NCI-H2227 treated with DMSO at 0.1 percent for 48 hours (cell line): ENCODE measurements around the gene GAP43.

ENCODE experiments used
- DNase-seq: peaks from one replicate; lab custom pipeline; 2025; lab: John Stamatoyannopoulos, UW

The GAP43 gene

DNA sequence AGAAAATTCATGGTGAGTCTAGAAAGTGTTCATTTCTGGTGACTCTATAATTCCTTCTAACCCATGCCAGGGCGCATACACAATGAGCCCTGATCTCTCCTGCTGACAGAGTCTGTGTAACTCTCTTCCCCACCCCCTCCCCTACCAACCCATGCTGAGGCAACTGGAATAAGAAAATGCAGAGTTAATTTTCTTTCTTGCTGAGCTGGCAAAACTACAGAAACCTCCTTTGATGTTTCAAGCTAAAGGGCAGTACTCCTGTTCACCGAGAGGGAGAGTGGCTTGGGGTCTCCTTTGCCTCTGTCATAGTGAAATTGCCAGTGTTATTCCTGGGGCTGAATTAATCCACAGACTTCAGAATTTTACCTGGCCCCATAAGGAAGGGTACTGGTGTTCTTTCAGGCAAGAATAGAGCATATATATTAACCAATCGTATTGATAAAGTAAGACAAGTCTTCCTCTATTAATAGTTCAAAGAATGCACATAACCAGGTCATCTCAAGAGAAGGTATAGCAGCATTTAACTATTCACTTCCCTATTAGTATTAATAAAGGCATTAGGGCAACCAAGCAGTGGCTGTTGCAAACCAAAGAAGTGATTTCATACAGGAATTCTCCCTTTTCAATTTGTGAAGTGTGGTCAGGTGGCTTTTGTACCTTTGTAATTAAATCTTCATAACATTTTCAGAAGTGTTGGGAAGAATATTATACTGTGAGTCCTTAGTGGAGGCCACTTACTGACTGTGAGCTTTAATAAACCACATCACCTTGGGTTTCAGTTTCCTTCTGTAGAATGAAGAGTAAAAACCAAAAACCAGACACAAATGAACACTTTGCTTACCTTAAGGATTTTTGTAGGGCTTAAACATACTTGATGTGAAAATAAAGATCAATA, 4.1 kb downstream of the GAP43 start:
- no peak for DNase-seq

DNA sequence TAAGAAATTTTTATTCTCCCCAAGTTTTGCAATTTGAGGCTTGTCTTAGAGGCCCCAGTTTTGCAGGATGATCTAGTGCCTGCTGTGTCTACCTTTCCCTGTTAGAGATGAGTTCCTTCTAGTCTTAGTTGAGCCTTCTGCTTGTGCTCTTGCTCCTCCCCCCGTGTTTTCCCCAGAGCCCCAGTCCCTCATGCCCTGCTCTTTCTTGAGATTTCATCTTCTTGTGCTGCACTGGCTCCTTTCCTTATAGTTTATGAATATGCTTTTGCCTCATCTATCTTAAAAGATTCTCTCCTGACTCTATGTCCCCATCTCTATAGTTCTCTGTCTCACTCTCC, 4.7 kb downstream of the GAP43 start:
- no peak for DNase-seq

DNA sequence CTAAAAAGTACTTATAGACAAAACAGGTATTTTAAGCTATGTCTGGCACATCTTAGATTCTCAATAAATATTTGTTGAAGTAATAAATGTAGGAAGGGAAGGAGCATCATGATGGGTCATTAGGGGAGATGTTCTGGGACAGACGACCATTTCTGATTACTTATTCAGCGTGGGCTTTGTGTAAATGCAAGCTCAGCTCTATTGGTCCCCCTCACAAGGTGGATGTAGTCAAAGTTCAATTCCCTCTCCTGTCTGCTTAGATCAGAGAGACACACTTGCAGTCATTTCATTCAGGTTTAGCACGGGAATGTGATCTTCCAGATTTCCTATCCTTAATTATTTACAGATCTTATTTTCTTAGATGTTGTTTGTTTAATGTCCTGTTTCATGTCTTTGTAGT, 7.5 kb downstream of the GAP43 start:
- no peak for DNase-seq

DNA sequence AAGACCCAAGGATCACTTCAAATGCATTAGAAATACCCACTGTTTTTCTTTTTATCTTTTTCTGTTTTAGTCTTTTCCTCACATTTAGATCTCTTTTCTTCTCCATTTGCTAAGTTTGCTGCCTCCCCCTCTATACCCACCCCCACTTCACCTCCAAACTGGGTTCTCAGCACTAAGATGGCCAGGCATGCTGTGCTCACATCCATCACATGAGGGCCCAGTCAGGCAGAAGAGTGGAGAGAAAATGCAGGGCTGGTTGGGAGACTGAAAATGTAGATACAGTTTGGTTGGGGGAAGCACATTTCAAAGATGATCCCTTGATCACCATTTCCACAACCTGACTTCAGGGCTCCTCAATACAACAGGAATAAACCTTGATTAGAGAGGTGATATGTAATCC, 8.7 kb downstream of the GAP43 start:
- DNase-seq, result no peak

DNA sequence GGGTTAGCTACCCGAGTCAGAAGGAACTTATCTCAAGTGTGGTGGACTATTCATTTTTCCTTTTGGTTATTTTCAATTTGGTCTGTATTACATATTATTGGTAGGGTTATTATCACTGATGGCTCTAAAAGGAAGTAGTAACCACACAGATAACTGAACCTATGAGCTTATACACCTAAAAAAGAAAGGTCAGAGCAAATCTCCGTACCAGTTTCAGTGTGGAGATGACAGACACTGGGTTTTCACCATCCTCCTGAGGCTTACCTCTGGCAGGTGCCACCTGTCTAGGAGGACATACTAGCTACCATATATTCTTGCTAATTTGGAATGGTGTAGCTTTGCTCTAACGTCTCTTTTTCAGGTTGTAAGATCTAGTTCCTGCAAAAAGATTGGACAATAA, 10.2 kb downstream of the GAP43 start:
- no peak for DNase-seq

DNA sequence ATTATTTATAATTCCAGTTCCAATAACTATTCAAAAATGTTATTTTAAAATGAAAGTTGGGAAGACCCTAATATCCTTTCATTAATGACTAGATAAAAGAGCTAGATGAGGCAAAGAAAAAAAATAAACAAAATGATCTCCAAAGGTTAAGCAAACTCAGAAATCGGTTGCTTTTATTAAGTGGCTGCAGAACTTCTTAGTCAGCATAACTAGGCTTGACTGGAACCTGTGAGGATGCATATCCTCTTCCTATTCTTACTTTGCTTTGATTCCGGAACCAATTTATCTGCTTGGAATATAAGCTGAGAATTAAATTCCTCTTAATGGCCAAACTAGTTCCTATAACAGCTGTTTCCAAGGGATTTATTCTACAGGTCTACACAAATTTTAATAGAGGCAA, 10.7 kb downstream of the GAP43 start:
- DNase-seq, result no peak

DNA sequence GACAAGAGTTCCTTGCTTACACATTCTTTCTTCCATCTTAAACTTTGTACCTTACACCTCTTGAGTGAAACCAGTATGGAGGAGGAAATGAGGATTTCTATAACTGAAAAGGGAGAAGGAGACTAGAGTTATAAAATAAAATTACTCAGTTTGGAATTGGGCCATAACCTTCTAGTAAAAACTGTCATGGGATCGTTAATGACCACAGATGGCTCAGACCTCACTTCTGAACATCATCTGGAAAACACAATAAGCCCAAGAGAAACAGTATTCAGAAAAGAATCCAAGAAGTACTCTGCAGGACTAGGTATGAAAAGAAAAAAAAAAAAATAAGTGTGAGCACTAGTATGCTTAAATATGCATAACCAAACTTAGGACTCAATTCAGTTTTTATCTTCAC, 12.1 kb downstream of the GAP43 start:
- no peak for DNase-seq

DNA sequence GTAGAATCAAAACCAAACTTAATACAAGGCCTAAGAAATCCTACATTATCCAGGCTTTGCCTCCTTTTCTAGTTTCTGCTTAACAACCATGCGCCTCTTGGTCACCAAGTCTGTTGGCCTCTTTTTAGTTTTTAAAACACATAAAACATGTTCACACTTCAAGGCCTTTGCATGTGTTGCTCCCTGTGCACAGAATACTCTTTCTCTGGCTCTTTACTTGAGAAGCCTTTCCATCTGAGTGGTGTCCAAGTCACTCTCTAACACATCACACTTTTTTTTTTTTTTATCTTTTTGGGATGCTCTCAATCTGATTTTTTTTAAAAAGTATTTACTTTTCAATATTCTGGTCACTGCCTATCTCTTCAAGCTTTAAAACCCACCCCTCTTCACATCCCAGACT, 14.9 kb downstream of the GAP43 start:
- DNase-seq, result no peak

DNA sequence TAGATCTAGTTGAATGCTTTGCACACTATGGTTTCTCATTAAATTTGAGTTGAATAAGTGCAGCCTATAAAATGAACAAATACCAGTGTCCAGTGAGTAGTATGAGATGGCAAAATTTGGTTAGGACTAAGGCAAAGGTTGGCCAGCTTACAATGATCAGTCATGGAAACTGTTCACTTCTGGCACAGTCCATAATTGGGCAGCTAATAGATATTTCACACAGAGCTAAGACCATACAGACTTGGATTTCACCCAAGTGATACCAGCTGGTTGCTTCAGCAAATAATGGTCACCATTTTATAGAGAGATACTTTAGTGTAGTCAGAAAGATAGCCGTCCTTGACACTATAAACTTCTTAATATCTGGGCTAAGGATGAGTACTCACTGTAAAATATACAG, 15.7 kb downstream of the GAP43 start:
- DNase-seq, result peak; percentile 58

DNA sequence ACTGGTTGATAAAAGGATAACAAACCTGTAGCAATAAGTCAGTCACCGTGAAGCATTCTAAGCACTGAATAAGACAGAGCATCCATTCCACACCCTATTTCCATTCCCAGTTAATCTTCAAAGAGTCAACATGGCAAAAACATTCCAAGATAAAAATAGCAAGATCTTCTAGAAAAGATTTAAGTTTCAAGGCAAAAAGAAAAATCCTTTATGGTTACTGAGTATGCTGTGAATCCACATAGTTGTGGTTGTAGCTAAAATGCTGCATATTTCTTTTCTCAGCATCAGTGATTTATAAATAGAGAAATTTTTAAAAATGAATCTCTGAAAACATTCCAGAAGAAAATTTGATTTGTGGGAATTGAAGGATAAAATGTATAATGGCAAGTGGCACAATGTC, 21.1 kb downstream of the GAP43 start:
- no peak for DNase-seq

DNA sequence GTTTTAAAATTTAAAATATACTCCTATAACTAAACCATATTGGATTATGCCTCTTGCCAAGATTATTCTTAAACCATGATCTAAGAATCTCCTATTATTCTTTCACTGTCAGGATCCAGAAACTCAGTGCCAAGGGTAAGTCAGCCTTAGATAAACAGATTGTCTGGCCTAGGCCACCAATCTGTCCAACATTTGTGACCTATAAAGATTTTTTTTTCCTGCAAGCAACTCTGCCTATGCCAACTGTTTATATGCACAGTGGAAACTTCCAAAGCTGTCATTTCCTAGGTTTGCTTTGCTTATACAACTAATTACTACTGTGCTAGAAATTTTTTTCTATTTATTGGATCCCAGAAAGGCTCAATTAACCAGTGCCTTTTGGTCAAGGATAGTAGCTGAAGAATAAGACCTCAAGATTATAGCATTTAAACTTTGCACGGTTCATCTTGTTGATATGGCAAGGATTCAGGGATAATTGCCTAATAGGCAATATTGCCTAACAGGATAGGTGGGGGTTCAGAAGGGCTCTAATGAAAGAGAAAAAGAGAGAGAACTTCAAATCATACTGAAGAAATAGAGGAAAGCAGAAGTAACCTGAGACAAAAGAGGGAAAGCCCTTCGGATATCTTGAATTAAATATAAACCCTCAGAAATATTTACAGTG, 22.8 kb downstream of the GAP43 start:
- DNase-seq, result no peak

DNA sequence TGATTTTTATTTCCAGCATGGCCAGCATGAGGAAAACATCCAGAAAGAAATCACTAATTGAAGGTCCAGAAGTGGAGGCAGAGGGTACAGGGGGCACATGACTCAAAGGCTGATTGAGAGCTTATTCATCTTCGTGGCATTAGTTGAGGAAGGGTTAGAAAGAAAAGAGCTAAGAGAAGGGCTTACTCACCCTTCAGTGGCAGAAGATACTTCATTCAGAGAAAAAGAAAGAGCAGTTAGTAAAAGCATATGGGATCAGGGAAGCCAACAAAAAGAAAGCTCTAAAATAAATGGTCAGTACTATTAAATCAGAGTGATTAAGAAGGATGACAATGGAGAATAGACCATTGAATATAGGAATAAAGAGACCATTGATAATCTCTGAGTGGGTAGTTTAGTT, 25.2 kb downstream of the GAP43 start:
- DNase-seq, result no peak

DNA sequence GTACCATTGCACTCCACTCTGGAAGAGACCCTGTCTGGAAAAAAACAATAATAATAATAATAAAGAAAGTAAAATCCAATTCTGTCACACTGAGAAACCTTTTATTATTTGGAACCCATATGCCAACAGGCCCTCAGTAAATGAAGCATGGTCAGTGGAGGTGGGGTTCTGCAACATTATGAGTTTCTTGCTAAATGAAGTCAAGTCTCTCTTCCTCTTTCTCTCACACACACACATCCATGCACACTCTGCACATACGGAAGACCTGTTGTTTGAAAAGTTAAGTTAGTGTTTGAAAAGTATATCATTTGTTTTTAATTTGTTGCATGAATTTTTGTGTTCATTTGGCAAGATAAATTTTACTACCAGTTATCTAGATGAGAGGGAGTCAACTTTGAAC, 27.8 kb downstream of the GAP43 start:
- DNase-seq, result no peak

DNA sequence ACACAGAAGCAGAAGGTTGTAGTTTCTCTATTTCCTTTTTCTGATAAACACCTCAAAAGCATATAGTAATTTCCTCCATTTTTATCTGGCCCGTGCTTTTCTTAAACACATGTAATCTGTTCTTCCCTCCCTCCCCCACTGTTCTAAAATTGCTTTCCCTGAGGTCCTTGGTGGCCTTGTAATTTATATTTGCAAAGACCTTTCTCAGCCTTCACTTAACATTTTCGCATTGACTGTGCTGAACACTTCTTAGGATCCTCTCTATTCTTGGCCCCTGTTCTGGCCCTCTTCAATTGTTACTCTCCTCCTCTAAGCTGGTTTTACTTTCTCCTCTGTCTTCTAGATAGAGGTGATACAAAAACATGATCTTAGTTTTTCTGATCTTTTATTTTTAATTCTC, 28.3 kb downstream of the GAP43 start:
- peak; percentile 45 for DNase-seq

DNA sequence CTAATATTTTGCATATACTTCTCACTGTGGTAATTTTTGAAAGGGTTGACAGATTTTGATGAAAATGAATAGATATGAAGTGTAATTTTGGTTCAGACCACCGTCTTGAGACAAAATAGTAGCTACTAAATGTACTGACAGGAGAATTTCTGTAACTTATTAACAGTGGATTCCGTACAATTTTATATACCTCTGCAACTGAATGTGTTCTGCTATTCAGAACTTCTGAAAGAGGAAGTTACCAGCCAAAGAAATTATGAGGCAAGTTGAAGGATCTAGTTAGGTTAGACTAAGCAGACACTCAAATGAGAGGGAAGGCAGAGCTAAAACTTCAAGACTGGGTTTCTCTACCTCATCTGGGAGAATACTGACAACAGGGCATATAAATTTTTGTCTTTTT, 29.4 kb downstream of the GAP43 start:
- DNase-seq, result no peak

DNA sequence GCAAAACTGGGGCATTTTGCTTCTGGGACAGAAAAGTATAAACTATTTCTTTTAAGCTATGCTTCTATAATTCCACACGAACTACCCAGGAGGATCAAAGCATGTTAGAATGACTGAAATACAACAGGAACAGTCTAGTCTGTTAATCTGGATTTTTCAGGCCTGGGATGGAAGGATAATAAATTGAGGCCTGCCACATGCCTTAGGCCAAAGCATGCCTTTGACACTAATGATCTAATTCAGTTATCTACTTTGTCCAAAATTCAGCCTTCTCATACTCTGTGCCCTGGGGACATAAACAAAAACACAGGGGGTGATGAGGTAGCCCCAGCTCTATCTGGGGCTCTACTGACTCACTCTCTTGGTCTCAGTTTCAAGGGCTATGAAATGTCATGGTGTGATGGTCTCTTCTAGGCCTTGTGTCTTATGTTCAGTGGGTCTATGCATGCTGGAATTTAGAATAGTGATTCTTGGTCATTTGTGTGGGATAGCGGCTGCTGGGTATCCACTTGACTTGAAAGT, 32.5 kb downstream of the GAP43 start:
- DNase-seq, result no peak

DNA sequence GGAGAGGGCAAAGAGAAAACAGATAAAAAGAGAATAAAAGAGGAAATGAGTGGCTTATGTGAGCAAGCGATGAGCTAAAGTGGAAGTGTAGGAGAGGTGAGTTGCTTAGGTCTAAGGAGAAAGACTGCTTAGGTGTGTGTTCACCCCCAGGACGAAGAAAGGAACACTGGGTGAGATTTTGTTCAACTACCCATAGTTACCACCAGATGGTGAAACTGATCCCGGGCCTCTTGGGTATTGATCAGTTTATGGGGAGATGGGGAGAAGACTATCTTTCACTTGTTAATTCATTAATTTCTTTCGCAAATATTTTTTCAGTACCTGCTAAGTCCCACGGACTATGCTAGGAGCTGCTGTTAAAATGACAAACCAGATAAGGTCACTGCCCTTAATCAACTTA, 33.9 kb downstream of the GAP43 start:
- no peak for DNase-seq

DNA sequence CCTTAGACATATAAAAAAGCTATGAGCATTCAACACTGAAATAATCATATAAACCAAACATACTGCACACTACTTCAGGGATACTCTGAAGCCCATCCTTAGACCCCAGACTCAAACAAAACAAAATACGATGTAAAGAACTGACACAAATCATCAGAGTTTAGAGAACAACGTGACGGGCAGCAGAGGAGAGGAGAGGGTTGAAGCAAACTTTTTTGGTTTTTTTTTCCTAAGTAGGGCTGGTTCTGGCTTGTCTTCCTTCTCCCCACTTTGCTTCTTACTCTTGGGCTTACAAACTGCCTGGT, 34.7 kb downstream of the GAP43 start:
- DNase-seq, result no peak

DNA sequence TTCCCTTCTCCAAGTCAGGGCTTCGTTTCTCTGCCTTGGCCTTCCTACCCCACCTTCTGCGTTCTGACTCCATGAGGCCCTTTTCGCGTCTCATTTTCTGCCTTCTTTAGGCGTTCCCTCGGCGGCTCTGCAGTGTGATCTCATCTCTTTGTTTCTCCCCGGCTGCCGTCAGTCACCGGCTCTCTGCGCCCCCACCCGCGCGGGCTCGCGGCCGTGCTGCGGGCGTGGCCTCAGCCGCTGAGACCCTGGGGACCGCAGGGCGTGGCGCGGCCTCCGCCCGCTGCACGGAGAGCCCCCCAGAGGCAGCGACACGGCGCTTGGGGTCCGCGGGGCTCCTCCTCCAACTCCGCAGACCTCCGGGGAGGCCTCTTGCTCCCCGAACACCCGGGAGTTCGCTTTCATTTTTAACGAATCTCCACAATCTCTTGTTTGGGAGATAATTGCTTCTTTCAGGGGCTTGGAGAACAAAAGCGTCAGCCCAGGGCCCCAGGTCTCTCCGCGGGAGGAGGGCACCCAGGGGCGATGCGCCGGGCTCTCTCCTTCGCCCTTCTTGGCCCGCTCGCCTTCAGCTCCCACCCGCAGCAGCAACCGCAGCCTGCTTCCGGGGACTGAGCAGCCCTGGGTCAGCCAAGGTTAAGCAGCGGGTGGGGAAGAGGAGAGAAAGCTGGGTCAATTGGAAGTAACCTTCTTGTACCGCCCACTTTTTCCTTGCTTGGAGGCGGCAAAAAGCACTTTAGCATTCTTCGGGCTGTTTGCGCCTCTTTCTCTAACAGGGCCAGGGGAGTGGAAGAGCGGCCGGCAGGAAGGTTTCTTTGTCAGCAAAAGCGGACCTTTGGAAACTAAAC, 35.2 kb downstream of the GAP43 start:
- peak; percentile 78 for DNase-seq

DNA sequence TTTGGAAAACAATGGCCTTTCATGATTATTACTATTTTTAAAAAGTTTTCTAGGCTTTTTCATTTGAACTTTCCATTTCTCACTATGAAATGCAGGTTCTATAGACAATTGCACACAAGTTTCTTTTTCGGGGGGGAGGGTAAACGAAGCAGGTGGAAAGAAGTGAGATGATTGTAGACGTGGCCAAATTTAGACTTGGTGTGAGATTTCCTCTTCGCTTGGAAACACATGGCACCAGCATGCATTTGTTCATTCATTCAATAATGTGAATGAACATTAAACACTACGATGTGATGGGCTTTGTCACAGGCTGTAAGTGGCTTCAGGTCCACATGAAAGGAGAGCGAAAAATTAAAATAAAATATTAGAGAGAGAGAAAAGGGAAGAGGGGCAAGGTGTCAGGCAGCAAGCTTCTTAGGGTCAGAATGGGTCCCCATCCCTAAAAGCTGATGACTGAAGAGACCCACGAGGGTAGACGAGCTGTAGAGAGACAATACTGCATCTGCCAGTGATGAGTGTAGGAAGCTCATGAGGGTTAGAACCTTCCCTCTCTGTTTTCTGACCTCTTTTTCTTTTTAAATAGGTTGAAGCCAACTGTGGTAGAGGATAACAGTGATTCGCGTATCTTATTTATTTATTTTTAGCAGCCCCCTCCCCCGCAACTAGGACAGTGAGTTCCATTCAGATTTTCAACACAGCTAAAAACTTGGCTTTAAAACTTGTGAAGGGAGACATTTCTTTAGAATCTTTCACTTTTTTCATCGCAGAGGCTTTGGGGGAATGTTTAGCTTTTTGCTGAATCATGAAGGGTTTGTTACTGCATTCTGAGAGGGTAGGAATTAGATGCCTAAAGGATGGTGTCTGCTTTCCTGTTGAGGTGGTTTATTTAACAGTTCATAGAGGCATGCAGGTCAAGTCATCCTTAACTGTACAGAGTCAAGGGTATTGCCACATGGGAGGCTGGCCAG, 36.2 kb downstream of the GAP43 start:
- peak; percentile 12 for DNase-seq

DNA sequence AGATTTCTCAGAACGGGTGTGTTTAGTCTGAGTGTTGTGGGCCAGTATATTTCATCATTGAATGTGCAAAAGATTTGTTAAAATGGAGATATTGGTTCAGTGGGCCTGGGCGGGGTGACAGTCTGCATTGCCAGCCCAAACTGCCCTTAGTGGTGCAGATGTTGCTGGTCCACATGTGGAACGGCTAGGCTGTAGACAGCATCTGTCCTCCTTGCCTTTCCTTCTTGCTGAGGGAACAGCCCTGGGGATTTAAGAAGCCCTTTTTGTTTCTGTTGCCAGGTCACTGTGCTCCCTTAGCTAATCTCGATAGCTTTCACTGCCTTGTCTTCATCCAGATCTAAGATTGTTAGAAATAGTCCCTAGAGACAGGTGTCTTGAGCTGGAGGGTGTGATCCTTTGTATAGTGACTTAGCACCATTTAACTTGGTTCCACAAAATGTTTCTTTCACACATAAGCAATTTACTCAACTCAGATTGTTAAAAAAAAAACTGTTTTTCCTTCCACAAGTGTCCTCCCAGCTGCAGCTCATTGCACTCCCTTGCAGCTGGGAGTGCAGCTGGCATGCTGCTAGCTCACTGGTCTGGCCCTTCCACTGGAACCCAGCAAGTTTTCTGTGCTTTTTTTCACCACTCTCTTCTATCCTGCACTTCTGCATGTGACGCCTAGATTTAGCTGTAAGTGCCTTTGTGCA, 37.5 kb downstream of the GAP43 start:
- DNase-seq, result no peak
